Amniotic stem cell (primary cell): Measurements from ENCODE around the gene PRTFDC1.
A peak's percentile ranks its signal among the peaks of the same experiment; 100 is the strongest.
"Not testable (repeated sequence)": the region's sequence is repeated elsewhere in the genome, so short reads cannot be mapped to it uniquely, and the experiment has no call there.

ENCODE experiments used
- DNase-seq: peaks from one replicate; lab custom pipeline; 2025; lab: John Stamatoyannopoulos, UW

Gene PRTFDC1

DNA sequence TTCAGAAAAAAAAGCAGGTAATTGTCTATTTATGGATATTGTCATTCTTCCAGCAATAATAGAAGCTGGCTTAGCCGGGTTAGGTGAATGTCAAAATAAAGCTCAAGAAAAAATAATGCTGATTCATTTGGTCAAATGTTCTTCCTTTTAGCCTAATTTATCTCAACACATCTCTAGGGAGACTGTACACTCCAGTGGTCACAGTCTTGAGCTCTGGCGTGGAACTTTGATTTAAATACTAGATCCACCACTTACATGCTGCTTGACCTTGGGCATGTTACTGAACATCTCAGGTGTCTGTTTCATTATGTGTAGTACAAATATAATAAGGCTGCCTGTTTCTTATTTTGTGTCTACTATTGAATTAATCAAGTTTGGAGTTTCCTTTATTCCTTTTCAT is 22.0 kb downstream of the PRTFDC1 start:
- DNase-seq: no peak

DNA sequence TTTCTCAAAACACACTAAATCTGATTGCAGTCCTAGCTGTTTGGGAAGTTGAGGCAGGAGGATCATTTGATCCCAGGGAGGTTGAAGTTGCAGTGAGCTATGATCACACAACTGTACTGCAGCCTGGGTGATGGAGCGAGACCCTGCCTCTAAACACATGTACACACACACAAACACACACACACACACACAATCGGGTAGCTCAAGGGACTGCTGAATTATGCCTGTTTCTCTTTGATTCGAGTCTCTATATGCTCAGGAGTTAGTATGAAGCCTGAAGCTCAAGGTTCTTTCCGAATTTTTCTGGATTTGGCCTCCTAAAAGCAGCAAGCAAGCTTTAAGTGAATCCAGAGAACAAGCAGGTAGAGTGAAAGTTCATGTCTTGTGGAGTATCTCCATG is 22.5 kb downstream of the PRTFDC1 start:
- DNase-seq: no peak

GRCh38 chr10:24929056-24929544 is 23.3 kb downstream of the PRTFDC1 start:
- no peak for DNase-seq

GRCh38 chr10:24928163-24928562 is 24.2 kb downstream of the PRTFDC1 start:
- no peak for DNase-seq

GRCh38 chr10:24926557-24926956 is 25.8 kb downstream of the PRTFDC1 start:
- no peak for DNase-seq

DNA sequence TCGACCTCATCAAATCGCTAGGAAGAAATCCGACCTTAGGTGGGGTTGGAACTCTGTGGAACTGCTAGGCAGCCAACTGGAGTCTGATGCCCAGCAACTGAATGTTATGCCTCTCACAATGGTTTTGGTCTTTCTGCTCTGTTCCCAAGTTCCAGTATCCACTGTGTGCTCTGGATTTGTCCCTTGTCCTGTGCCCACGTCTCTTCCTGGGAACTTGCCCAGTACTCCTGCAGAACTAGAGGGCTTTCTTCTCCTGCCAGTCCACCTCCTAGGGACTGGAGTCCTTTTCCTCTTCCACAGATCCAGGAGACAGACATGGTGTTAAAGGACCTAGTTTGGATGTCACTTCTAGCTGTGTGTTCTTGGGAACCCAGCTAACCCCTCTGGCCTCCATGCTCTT is 26.6 kb downstream of the PRTFDC1 start:
- no peak for DNase-seq

DNA sequence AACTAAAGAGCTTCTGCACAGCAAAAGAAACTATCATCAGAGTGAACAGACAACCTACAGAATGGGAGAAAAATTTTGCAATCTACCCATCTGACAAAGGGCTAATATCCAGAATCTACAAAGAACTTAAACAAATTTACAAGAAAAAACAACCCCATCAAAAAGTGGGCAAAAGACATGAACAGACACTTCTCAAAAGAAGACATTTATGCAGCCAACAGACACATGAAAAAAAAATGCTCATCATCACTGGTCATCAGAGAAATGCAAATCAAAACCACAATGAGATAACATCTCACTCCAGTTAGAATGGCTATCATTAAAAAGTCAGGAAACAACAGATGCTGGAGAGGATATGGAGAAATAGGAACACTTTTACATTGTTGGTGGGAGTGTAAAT is 27.9 kb downstream of the PRTFDC1 start:
- DNase-seq: not testable (repeated sequence)

GRCh38 chr10:24922222-24922868 is 30.1 kb downstream of the PRTFDC1 start:
- DNase-seq: not testable (repeated sequence)

DNA sequence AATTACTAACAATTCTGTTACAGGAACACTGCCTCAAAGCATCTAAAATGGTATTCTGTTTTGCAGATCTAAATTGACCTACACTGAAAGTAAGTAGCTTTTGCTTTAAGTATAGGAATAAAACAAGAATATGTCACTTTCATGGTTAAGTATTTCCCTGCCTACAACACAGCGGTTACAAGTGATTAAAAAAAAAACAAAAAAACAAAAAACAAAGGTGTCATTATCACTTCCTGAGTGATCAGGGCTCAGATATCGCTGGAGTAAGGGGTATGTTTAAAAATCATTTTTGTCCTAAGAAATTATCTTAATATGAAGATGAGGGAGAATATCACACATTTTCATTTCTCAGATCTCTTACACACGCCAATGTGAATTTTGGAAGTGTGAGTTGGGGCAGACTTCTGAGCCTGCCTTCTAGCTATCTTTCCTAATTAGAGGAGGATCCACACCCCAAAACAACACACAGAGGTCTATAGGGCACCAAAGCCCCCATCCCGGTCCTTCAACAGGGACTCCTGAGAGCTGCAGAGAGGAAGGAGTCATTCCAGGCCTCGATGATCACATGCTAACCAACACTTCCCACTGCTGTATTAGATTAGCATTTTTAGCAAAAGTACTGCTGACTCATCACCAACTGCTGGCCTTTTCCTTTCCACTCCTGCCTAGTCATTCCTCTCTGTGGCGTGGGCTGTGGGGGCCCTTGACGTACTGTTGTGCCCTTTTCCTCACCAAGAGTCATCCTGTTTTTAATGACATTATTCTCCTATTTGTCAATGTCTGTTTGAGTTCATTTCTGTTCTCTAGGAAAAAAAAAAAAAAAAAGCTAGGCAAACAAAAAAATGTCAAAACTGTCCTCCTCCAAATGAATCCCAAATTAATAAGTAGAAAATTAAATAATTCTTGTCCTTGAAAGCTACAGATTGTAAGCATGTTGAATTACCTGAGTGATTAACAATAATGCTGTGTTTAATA is 31.2 kb downstream of the PRTFDC1 start:
- peak; percentile 90 for DNase-seq

DNA sequence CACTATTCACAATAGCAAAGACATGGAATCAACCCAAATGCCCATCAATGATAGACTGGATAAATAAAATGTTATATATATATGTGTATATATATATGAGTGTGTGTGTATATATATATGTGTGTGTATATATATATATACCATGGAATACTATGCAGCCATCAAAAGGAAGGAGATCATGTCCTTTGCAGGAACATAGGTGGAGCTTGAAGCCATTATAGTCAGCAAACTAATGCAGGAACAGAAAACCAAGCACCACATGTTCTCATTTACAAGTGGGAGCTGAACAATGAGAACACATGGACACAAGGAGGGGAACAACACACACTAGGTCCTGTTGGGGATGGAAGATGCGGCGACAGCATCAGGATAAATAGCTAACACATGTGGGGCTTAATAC is 32.2 kb downstream of the PRTFDC1 start:
- not testable (repeated sequence) for DNase-seq

DNA sequence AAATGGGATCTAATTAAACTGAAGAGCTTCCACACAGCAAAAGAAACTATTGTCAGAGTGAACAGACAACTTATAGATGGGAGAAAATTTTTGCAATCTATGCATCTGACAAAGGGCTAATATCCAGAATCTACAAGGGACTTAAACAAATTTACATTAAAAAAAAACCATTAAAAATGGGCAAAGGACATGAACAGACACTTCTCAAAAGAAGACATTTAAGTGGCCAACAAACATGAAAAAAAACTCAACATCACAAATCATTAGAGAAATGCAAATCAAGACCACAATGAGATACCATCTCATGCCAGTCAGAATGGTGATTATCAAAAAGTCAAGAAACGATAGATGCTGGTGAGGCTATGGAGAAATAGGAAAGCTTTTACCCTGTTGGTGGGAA is 32.8 kb downstream of the PRTFDC1 start:
- not testable (repeated sequence) for DNase-seq

- DNase-seq: no peak
Observed at GRCh38 chr10:24917979-24918378, 34.4 kb downstream of the PRTFDC1 start.

DNA sequence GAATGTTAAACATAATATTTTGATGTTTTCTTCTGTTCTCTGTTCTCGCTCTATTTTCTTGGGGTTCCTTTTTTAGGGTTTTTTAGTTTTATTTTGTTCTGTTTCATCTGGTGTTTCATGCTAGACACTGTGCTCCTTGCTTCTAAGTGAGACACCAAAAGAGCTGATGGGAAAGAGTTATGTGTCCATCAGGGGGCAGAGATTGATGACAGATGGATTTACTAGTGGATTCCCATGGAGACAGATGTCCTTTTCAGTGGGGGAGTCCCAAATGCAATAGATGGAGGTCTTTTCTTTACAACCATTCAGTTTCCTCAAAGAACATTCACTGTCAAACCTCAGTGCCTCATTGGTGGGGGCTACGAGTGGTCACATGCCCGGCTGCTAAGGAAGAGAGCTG is 34.9 kb downstream of the PRTFDC1 start:
- no peak for DNase-seq

GRCh38 chr10:24916365-24916764 is 36.0 kb downstream of the PRTFDC1 start:
- DNase-seq: no peak

GRCh38 chr10:24915304-24915703 is 37.1 kb downstream of the PRTFDC1 start:
- DNase-seq: no peak

- DNase-seq: no peak
Observed at GRCh38 chr10:24914148-24914547, 38.3 kb downstream of the PRTFDC1 start.

GRCh38 chr10:24912215-24912614 is 40.2 kb downstream of the PRTFDC1 start:
- no peak for DNase-seq

DNA sequence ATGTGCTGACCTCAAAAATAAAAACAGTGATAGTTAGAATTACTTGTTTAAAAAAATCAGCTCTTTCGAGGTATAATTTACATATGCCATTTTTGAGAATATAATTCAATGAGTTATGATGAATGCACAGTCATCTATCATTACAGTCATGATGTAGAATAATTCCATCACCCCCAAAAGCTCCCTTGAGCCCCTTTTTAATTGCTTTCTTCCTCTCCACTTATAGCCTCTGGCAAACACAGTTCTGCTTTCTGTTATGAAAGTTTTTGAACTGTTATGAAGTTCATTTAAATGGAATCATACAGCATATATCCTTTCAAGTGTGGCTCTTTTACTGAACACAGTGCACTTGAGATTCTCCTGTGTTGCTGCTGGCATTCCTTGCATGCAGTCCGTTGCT is 41.4 kb downstream of the PRTFDC1 start:
- no peak for DNase-seq

- no peak for DNase-seq
Observed at GRCh38 chr10:24910574-24910973, 41.8 kb downstream of the PRTFDC1 start.

GRCh38 chr10:24908793-24909423 is 43.5 kb downstream of the PRTFDC1 start:
- DNase-seq: no peak

DNA sequence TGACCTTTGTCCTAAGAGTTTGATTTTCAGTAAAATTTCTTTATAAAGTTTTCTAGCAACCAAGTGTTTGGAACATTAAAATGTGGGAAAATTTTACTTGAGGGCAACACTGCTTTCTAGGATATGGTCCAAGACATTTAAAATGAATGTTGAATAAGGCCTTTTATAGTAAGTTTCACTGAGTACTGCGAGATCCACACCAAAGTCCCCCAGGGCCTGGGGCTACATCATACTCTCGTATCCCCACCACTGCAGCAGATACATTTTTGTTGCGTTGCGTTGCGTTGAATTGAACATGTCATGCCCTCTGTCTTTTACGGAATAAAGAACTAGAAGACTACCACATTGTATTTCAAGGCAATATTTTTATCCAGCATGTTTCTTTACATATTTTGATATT is 44.5 kb downstream of the PRTFDC1 start:
- DNase-seq: no peak

- DNase-seq: no peak
Observed at GRCh38 chr10:24906372-24906771, 46.0 kb downstream of the PRTFDC1 start.

DNA sequence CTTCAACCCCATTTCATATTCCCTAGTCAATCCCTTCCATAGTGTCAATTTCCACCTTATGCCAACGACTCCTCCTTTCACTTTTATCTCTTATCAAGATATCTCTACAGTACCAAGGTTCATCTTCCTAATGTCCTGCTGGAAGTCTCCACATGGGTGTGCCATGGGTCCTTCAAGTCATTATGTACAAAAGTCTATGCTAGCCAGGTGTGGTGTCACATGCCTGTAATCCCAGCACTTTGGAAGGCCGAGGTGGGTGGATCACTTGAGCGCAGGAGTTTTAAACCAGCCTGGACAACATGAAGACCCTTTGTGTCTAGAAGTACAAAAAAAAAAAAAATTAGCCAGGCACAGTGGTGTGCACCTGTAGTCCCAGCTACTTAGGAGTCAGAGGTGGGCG is 47.6 kb downstream of the PRTFDC1 start:
- no peak for DNase-seq
